Stimulated activated naive CD8-positive, alpha-beta T cell treated with anti-CD3 and anti-CD28 coated beads, Interleukin-15, Interleukin-2, amounts not matched to agents 100 ng/mL and 50 ng/mL, for 24 hours (primary cell): ENCODE data around the gene LIPH.
A peak's percentile ranks its signal among the peaks of the same experiment; 100 is the strongest.
"Not testable (repeated sequence)": the region's sequence is repeated elsewhere in the genome, so short reads cannot be mapped to it uniquely, and the experiment has no call there.

ENCODE experiments used
- H3K27ac Mint-ChIP-seq: one replicate; pipeline ENCODE4 v1.8.0; 2021; ENCODE audit warnings: mild to moderate bottlenecking, mixed read lengths
- H3K27me3 Mint-ChIP-seq: one replicate; pipeline ENCODE4 v1.8.0; 2021; ENCODE audit warnings: mixed read lengths
- H3K36me3 Mint-ChIP-seq: one replicate; pipeline ENCODE4 v1.8.0; 2021; ENCODE audit warnings: low read depth, mixed read lengths
- H3K4me1 Mint-ChIP-seq: one replicate; pipeline ENCODE4 v1.8.0; 2021; ENCODE audit warnings: low read depth, mixed read lengths
- H3K4me3 Mint-ChIP-seq: one replicate; pipeline ENCODE4 v1.8.0; 2021; ENCODE audit warnings: mild to moderate bottlenecking, mixed read lengths
- H3K9me3 Mint-ChIP-seq: one replicate; pipeline ENCODE4 v1.8.0; 2021; ENCODE audit warnings: mixed read lengths

LIPH gene

GRCh38 chr3:185552358-185552877 lies at the start of gene LIPH:
TSS of gene LIPH (minus strand) at chr3:185552588. CDS start at chr3:185552471, 117 bp downstream.
- H3K4me3 Mint-ChIP-seq, result no peak within 1 kb of the TSS
- peak within 1 kb of the TSS; percentile 22 for H3K27ac Mint-ChIP-seq
- no peaks in the 10 kb centered on the region for H3K27me3 Mint-ChIP-seq
- no peaks in the 10 kb centered on the region for H3K9me3 Mint-ChIP-seq
- H3K36me3 Mint-ChIP-seq, result no peaks in the 10 kb centered on the region
- peaks cover 14% of the 10 kb centered on the region for H3K4me1 Mint-ChIP-seq

GRCh38 chr3:185595526-185595925 lies 43.1 kb upstream of the LIPH start:
- H3K27ac Mint-ChIP-seq, result peak overlapping the region; percentile 84
- H3K4me3 Mint-ChIP-seq, result no peak overlapping the region

GRCh38 chr3:185594073-185594472 lies 41.7 kb upstream of the LIPH start:
- Mint-ChIP-seq H3K9me3 (no peaks in the 10 kb centered on the region), H3K4me3 (no peak overlapping the region), H3K27ac (no peak overlapping the region), H3K27me3 (no peaks in the 10 kb centered on the region), H3K36me3 (peaks cover 26% of the 10 kb centered on the region), H3K4me1 (peaks cover 21% of the 10 kb centered on the region)

More at GRCh38 chr3:185595526-185595925, 43.1 kb upstream of the LIPH start:
- H3K27me3 Mint-ChIP-seq, result no peaks in the 10 kb centered on the region
- H3K4me1 Mint-ChIP-seq, result peaks cover 15% of the 10 kb centered on the region
- peaks cover 35% of the 10 kb centered on the region for H3K36me3 Mint-ChIP-seq
- H3K9me3 Mint-ChIP-seq, result no peaks in the 10 kb centered on the region

- H3K9me3 Mint-ChIP-seq, result no peaks in the 10 kb centered on the region
- H3K27ac Mint-ChIP-seq, result peak overlapping the region; percentile 96
- peaks cover 7% of the 10 kb centered on the region for H3K36me3 Mint-ChIP-seq
- H3K4me3 Mint-ChIP-seq, result peak overlapping the region; percentile 88
- H3K27me3 Mint-ChIP-seq, result no peaks in the 10 kb centered on the region
- peaks cover 45% of the 10 kb centered on the region for H3K4me1 Mint-ChIP-seq
Measured at GRCh38 chr3:185586686-185587039, 34.3 kb upstream of the LIPH start.

- H3K36me3 Mint-ChIP-seq, result peaks cover 5% of the 10 kb centered on the region
- H3K9me3 Mint-ChIP-seq, result no peaks in the 10 kb centered on the region
- H3K4me3 Mint-ChIP-seq, result peak within 1 kb of the TSS; percentile 88
- peaks cover 45% of the 10 kb centered on the region for H3K4me1 Mint-ChIP-seq
- peak within 1 kb of the TSS; percentile 96 for H3K27ac Mint-ChIP-seq
- H3K27me3 Mint-ChIP-seq, result no peaks in the 10 kb centered on the region
Measured at GRCh38 chr3:185585859-185586685, 33.7 kb upstream of the LIPH start, which contains the start of gene SENP2. TSS of gene SENP2 (plus strand) at chr3:185586295. CDS start at chr3:185586414, 119 bp downstream.

- Mint-ChIP-seq H3K4me1 (peaks cover 45% of the 10 kb centered on the region), H3K27ac (peak overlapping the region; percentile 96), H3K27me3 (no peaks in the 10 kb centered on the region), H3K9me3 (no peaks in the 10 kb centered on the region), H3K36me3 (peaks cover 5% of the 10 kb centered on the region), H3K4me3 (peak overlapping the region; percentile 88)
Measured at GRCh38 chr3:185585518-185585858, 33.1 kb upstream of the LIPH start.

- H3K27me3 Mint-ChIP-seq, result no peaks in the 10 kb centered on the region
- peaks cover 45% of the 10 kb centered on the region for H3K4me1 Mint-ChIP-seq
- no peaks in the 10 kb centered on the region for H3K9me3 Mint-ChIP-seq
Measured at GRCh38 chr3:185584686-185585085, 32.3 kb upstream of the LIPH start.

GRCh38 chr3:185583925-185584324 lies 31.5 kb upstream of the LIPH start:
- H3K27ac Mint-ChIP-seq, result no peak overlapping the region

More at GRCh38 chr3:185584686-185585085, 32.3 kb upstream of the LIPH start:
- peak overlapping the region; percentile 84 for H3K27ac Mint-ChIP-seq
- peak overlapping the region; percentile 35 for H3K4me3 Mint-ChIP-seq
- peaks cover 5% of the 10 kb centered on the region for H3K36me3 Mint-ChIP-seq

GRCh38 chr3:185582871-185583270 lies 30.5 kb upstream of the LIPH start:
- H3K27ac Mint-ChIP-seq, result no peak overlapping the region
- no peak overlapping the region for H3K4me3 Mint-ChIP-seq
- peaks cover 5% of the 10 kb centered on the region for H3K36me3 Mint-ChIP-seq
- no peaks in the 10 kb centered on the region for H3K27me3 Mint-ChIP-seq
- H3K9me3 Mint-ChIP-seq, result no peaks in the 10 kb centered on the region
- H3K4me1 Mint-ChIP-seq, result peaks cover 30% of the 10 kb centered on the region

More at GRCh38 chr3:185583925-185584324, 31.5 kb upstream of the LIPH start:
- Mint-ChIP-seq H3K4me3 (no peak overlapping the region), H3K9me3 (no peaks in the 10 kb centered on the region), H3K27me3 (no peaks in the 10 kb centered on the region), H3K4me1 (peaks cover 38% of the 10 kb centered on the region), H3K36me3 (peaks cover 5% of the 10 kb centered on the region)

GRCh38 chr3:185582236-185582635 lies 29.8 kb upstream of the LIPH start:
- Mint-ChIP-seq H3K27me3 (no peaks in the 10 kb centered on the region), H3K4me1 (peaks cover 27% of the 10 kb centered on the region), H3K4me3 (no peak overlapping the region), H3K27ac (no peak overlapping the region), H3K9me3 (no peaks in the 10 kb centered on the region), H3K36me3 (peaks cover 5% of the 10 kb centered on the region)

GRCh38 chr3:185575108-185575869 lies 22.9 kb upstream of the LIPH start:
- H3K9me3 Mint-ChIP-seq, H3K4me1 Mint-ChIP-seq, H3K27me3 Mint-ChIP-seq, H3K4me3 Mint-ChIP-seq, H3K36me3 Mint-ChIP-seq, H3K27ac Mint-ChIP-seq: not testable (repeated sequence)

- H3K4me3 Mint-ChIP-seq, result no peak overlapping the region
- no peaks in the 10 kb centered on the region for H3K9me3 Mint-ChIP-seq
- peaks cover 5% of the 10 kb centered on the region for H3K4me1 Mint-ChIP-seq
- H3K27ac Mint-ChIP-seq, result no peak overlapping the region
- no peaks in the 10 kb centered on the region for H3K36me3 Mint-ChIP-seq
- H3K27me3 Mint-ChIP-seq, result no peaks in the 10 kb centered on the region
Measured at GRCh38 chr3:185572183-185572582, 19.8 kb upstream of the LIPH start.

- Mint-ChIP-seq H3K4me3 (no peak overlapping the region), H3K4me1 (peaks cover 19% of the 10 kb centered on the region), H3K36me3 (no peaks in the 10 kb centered on the region), H3K27ac (peak overlapping the region; percentile 12), H3K27me3 (no peaks in the 10 kb centered on the region), H3K9me3 (no peaks in the 10 kb centered on the region)
Measured at GRCh38 chr3:185561958-185562357, 9.6 kb upstream of the LIPH start.

GRCh38 chr3:185561374-185561943 lies 9.1 kb upstream of the LIPH start:
- Mint-ChIP-seq H3K27ac (no peak overlapping the region), H3K4me3 (no peak overlapping the region), H3K36me3 (no peaks in the 10 kb centered on the region)

GRCh38 chr3:185560676-185561075 lies 8.3 kb upstream of the LIPH start:
- Mint-ChIP-seq H3K9me3 (no peaks in the 10 kb centered on the region), H3K27me3 (no peaks in the 10 kb centered on the region), H3K4me1 (peaks cover 19% of the 10 kb centered on the region), H3K27ac (no peak overlapping the region), H3K4me3 (no peak overlapping the region), H3K36me3 (no peaks in the 10 kb centered on the region)

More at GRCh38 chr3:185561374-185561943, 9.1 kb upstream of the LIPH start:
- H3K4me1 Mint-ChIP-seq, result peaks cover 19% of the 10 kb centered on the region
- no peaks in the 10 kb centered on the region for H3K9me3 Mint-ChIP-seq
- H3K27me3 Mint-ChIP-seq, result no peaks in the 10 kb centered on the region
